Stimulated activated CD4-positive, alpha-beta T cell treated with anti-CD3 and anti-CD28 coated beads, Interleukin-2, amount 100 ng/mL, for 24 hours (primary cell): ENCODE results near the gene CCDC197.

ENCODE experiments used
- DNase-seq, 2 donors: peaks; one replicate each; pipeline ENCODE4 v3.0.0-alpha.2; 2020

Gene CCDC197

DNA sequence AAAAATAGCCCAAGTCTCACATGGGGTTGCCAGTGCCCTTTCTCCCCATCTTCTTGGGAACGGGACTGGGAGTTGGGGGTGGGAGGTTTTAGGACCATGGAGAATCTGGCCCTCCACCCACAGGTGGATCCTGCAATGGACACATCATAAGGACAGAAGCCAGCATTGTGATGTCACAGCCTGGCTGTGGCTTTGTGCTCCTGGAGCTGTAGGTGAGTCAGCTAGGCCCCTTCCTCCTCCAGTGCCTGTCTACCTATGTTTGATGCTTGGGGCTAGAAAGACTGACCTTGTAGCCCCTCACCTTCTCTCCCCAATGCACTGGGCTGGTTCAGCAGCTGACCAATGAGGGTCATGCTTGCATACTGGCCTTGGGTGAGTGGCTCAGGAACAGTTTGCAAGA is at the start of gene CCDC197:
Gene CCDC197 (plus strand): TSS at position 220 of the 400 bp plus-strand sequence. CDS start 831 bp downstream, outside the sequence.
- DNase-seq, result peak in 1 of 2 donors; percentile 29

DNA sequence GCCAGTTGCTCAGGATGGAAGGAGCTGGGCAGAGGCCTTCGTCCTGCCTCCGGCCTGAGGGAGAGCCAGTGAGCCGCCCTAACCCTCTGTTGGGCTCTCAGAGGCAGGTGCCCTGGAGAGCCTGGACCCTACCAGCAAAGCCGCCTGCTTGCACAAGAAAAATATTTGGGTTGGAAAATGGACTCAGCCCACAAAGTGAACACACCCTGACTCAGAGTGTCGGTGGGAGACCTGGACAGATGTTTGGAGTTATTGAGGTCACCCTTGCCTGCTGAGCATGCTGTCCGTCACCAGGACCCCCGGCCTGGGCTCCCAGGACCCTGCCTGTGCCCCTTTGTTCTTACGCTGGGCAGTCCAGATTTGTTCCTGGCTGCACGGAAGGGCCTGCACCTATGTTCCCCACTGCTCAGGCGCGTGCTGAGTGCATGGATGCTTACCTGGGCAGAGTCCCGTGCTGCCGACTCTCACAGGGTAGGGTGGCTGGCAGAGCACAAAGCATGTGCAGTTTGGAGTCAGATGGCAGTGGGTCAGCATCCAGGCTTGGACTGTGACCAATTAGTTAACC is 47.5 kb upstream of the CCDC197 start:
- DNase-seq, result no peak

DNA sequence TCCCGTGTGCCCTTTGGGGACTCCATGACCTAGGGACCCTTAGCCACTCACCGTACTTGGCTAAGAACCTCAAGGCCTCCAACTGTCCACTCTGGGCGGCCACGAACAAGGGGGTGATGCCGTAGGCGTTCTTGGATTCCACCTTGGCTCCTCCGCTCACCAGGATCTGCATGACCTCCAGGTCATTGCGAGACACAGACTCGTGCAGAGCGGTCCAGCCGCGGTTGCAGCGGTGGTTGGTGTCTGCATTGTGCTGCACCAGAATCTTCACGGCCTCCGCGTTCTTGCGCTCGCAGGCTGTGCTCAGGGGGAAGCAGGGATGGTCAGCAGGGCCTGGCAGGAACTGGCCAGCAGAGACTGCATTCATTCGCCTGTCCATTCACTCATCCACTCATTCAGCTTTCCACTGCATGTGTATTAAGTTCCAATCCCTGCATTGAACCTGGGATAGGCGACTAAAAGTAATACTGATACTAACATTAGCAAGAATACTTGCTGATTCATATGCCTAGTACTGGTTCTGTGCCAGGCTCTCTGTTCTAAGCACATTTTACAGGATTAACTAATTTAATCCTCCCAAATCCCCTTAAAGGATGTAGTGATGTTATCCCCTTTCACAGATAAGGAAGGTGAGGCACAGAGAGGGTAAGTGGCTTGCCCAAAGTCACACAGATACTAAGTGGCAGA is 46.0 kb upstream of the CCDC197 start:
- DNase-seq, result no peak

DNA sequence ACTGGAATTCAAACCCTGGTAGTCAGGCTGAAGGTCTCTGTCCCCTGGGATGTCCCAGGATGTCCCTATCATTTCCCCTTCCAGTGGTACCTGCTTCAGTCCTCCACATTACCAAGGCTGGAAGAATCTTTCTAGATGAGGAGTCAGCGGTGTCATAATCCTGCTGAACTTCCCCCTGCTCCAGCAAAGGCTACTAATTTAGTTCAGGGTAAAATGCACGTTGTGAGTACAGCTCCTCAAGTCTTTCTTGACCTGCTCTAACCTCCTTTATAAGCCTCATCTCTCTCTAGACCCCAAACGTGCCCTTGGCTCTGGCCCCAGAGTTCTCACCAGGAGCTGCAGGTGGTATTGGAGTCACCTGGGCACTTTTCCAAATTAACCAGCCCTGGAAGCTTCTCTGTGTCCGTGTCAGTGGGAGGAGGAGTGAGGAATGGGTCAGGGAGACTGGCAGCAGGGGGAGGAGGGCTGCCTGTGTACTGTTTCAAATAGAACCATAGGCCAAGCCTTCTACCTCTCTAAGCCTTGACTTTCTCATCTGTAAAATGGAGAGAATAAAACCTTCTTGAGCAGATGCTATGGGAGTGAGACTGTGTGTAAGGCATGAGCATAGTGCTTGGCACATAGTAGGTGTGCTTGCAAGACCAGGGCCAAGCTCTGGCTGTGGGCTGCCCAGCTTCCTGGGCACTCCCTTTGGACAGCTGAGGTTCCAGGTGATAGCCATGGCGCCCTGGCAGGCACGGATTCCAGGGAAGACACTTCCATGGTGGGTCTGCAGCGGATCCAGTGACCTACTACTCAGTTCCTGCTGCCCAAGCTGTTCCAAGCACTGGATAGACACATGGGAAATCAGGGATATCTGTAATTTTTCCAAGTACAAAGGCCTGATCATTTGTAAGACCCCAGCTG is 45.2 kb upstream of the CCDC197 start:
- no peak for DNase-seq

DNA sequence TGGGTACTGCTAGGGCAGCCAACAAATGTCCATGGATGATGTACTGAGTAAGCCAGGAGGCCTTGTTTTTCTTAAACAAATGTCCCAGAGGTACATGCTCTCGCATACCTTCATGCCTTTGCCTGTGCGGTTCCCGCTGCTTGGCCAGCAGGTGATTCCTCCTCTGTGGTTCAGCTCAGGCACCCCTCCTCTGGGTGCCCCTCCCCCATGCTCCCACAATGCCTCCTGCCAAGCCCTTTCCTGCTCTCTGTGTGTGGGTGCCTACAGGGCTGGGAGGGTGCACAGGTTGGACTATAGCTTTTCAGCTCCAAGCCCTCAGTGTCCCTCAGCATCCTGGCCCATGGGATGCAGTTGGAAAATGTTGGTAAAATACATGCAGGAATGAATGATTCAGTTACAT is 44.3 kb upstream of the CCDC197 start:
- DNase-seq, result no peak

DNA sequence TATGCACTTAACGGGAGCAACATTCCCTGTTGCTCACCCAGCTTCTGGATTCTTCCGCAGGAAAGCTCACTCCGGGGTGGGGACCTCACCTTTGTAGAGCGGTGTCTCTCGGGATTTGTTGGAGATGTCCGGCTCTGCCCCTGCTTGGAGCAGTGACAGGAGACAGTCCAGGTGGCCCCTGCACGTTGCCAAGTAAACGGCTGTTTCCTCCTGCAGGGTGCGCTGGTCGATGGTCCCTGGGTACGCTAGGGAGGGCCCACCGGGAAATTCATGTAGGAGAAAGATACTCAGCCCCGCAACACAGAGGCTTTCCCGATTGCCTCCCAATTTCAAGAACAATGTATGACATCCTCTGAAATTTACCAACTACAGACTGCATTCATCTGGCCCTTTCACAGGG is 43.8 kb upstream of the CCDC197 start:
- no peak for DNase-seq

DNA sequence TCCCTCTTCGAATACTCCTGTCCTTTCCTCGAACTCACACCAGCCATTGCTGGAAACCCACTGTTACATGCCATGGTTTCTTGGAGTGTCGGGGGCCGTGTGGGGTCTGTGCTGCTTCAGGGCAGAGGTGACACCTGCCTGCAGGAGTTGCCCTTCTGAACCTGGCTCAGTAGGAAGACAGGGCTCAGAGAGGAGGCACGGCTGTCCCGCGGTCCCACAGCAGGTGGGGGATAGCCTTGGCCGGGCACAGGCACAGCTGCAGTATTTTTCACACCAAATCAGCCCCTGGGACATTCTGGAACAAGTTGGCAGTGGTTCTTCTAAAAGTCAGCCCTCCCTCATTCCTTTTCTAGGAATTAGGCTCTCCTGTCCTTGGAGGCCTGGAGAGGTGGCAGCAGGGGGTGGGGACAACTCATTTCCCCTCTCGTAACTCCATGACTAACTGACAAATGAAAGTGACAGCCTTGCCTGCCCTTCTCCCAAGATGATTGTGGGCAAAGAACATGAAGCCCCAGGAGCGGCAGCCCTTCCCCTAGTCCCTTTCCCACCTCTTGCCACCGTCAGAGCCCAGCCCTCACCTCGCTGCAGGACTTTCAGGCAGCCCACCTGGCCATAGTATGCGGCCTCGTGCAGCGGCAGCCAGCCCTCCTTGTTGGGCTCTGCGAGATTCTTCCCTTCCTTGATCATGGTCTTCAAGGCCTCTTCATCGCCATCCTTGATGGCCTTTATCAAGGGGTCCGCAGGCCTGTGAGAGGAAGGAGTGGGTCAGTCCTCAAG is 43.2 kb upstream of the CCDC197 start:
- DNase-seq, result no peak

DNA sequence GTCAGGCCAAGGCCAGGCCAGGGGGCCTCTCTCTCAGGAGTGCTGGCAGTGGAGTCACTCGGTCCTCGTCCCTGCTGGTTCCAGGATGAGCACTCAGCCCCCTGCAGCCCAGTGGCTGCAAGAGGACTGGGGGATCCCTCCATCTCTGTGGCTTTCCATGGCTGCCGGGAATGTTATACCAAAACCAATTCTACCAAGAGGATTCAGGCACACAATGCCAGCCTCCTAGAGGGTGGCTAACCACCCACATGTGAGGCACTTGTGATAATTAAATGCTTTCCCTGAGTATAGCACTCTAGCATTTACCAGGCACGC is 42.6 kb upstream of the CCDC197 start:
- DNase-seq, result no peak

DNA sequence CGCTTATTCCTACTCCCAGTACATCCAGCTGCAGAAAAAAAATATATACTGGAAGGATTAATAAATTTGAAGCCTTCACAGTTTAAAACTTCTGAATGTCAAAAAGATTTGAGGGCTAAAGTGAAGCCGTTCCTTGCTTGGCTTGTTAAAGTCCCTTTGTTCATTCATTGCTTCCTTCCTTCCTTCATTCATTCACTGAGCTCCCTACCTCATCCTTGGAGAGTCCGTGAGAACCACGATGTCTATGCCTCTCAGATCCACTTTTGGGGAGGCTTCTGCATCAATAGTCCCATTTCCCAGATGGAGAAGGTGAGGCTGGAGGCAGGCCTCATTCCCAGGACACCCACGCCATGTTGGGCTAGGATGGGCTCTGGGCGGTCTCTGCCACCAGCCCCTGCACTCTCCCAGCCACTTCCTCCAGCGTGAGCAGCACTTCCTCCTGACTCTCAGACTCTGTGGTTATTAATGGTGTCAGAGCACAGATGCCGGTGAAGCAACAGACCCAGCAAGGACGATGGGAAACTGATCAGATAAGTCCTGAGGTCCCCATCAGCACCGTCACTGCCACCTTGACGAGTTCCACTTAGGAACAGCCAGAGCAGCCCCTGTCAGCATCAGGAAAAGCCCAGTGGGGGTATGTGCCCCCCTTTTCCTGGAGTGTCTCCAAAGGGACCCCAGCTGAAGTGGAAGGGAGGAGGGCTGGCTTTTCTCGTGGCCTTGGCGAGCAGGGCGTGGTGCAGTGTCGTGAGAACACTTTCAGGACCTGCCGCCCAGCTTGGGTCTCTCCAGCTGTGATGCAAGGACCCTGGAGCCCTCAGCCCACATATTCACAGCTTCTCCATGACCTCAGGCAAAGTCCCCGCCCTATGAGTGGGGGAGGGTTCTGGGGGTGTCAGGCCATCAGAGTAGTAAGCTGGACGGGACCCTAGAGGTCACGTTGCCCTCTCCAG is 41.9 kb upstream of the CCDC197 start:
- peak in 1 of 2 donors; percentile 43 for DNase-seq

DNA sequence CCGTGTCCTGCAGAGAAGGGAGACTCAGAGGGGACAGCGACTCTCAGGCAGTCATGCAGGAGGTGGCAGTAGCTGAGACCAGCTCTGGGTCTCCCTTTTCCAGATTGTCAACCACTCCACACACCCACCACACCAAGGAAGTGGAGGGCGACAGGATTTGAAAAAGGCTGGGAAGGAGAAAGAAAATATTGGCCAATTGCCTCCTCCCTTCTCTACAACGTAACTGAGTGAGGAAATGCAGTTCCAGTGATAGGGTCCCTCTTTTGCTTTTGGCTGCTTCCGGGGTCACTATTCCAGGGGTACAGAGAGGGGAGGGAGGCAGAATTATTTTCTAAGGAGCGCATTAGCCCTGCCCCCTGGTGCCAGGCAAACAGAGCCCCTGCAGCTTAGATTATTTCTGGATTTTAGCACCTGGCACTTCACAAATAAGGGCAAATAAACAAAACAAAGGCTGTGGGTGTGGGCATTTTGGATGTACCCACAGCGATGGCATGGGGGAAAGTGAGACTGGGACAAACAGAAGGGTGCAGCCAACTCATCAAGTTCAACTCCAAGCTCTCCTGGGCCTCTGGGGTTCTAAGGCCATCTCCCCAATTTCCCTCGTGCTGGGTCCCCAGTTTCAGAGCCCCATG is 41.1 kb upstream of the CCDC197 start:
- DNase-seq, result no peak

DNA sequence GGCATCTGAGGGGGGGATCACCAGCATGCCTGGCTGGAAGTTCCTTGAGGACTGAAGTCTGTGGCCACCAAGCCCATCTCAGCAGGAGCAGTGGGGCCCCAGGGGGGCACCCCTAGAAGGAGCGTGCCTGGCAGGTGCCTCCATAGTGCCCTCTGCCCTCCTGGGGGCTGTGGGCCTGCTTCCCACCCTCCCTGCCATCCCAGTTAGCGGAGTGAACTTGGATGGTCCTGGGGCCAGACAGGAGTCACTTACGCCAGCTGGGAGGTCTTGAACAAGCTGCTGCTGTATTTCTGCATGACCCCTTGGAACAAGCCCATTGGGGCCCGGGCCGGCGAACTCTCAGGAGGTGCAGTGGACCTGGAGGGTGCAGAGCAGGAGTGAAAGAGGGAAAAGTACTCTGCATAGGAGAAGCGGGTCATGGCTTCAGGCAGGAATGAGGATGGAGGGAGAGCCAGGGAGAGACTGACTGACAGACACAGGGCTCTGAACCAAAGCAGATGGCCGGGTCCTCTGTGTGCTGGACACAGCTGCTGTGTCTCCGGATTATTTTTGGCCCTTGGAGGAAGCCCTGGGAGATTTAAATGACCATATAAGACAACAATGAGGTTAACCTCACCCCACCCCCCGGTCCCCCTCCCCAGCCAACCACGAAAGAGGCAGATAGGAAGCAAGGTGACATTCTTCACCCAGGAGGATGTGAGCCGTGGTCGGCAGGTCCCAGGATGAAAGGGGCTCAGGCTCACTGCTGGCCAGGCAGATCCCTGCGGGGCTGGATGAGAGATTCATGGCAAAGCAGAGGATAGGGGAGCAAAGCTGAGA is 40.4 kb upstream of the CCDC197 start:
- no peak for DNase-seq

DNA sequence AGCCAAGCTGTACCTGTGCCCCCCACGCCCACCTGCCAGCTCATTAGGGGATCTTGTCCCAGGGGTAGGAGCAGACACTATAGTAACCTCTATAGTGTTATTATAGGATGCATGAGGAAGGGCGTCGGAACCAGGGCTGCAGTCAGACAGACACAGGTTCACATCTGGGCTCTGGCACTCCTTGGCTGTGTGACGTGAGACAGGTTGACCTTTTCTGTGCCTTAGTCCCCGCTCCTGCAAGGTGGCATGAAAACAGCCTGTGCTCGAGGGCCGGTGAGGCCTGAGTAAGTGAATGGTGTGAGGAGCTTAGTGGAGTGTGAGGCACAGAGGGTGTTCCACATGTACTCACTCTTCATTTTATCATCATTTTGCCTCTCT is 39.8 kb upstream of the CCDC197 start:
- no peak for DNase-seq

DNA sequence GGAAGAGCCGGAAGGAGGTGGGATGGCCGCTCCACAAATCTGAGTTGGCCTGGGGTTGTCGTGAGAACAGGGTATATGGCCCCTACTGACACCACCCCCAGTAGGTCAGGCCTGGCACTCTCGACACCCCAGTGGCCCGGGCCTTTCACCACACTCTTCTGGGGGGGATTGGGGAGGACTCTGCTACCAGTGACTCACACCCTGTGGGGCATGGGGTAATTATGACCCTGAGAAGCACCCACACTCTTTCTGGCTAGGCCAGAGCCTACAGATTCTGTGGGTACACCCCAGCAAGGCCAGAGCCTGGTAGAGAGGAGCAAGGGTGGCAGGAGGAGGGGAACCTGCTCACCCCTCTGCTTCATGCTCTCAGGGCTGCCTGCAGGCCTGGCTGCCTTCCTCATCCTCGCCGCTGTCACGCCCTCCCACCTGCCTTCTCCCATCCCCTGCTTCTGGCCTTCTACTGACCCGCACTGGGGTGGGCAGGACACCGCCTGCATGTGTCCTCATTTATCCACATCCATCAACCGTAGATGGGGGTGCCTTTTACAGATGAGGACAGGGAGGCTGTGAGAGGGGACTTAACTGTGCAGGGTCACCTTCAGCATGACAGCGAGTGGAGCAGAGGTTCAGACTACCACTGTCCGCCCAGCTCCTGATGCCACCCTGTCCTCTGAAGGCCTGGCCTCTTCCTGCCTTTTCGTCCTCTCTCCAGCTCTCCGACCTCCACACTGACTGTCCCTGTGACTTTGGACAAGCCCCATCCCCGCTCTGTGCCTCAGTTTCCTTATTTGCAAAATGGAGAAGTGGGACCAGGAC is 39.1 kb upstream of the CCDC197 start:
- DNase-seq, result no peak

DNA sequence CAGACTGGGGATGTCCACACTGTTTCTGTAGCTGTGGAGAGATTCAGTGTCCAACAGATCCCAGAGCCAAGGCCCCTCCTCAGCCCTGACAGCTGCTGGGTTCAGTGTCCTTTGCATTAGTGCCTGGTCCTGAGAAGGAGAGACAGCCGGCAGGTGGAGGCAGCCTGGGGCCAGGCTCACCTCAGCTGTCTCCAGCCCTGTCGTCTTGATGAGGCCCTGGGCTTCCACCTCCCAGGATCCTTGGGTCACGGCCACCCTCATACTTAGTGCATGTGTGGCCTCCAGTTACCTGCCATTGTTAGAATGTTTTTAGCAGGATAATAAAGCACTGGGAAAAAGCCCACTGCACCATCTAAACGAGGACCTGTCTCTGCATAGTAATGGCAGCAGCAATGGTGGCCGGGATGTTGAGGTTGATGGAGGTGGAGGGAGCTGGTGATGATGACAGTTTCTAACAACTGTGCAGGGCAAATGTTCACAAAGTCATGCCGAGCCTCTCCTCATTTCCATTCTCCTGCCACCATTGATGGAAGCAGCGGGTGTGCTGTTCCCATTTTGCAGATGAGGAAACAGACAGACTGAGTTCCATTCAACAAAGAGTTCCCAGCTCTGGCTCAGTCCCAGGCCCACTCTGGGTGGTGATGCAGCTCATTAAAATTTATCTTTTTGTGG is 38.4 kb upstream of the CCDC197 start:
- no peak for DNase-seq

DNA sequence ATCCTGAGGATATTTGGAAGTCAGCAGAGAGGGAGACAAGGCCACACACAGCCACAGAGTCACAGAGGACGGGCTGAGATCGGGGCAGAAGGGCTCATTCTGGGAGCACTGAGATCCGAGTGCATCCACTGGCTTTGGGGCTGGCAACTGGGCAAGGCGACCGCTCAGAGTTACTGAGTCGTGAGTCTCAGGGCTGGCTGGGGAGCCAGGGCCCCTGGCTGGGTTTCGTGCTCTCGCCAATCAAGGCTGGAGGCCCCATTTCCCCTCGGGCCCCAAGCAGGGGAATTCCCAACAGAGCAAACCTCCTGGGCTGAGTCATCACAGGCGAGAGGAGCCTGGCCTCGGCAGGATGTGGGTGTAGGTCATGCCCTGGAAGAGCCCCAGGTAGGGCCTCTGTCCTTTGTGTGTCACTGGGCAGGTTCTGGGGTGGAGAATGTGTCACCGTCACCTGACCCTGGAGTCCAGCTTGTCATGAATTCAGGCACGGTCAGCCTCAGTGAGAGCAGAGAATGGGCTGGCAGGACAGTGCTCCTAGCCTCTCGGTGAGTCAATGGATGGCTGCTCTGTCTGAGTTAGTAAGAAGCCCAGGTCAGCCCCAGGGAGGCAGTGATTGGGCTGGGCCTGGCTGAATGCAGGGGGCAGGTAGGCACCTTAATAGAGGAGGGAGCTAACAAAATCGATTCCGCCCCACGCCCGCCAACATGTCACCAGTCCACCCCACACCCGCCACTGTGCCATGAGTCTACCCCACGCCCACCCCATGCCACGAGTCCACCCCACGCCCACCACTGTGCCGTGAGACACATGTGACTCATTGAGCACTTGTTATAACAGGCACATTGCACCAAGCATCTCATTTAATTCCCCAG is 37.6 kb upstream of the CCDC197 start:
- peak; percentile 92 to 94 for DNase-seq

DNA sequence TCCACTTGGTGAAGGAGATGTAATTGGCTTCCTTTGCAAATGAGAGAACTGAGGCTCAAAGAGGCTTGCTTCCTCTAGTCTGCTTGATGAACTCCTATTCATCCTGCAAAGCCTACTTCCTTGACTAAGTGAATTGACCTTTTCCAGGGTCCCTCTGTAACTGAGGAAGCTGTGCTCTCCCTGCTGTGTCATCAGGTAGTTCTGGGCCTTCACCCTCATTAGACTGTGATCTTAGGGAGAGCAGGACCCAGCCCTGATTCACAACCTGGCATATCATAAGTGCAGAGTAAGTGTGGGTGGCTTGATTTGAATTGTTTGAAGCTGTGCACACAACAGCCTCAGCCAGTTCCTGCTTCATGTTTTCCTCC is 37.0 kb upstream of the CCDC197 start:
- DNase-seq, result peak in 1 of 2 donors; percentile 57

DNA sequence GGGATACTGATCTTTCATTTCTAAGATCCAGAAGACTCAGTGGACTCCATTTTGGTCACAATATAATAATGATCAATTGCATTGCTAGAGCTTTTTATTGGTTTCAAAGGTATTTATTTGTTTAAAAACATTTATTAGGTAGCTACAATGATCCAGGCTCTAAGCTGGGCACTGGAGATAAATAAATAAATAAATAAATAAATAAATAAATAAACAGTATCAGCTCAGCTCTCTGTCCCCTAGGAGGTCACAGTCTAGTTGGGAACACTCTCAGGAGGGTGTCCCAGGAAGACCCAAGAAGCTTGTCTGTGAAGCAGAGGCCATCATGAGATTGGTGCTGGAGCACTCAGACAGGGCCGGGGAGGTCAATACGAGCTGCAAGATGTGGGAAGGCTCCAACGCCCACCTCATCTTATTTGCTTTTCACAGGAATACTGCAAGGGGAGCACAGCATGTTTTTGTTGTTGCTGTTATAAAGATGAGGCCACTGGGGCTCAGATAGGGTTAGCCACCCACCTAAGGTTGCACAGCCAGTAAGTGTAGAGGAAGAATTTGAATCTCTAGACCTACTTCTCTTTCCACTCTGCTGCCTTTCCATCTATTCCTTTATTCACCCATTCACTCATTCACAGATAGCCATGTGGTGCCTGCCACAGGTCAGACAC is 36.2 kb upstream of the CCDC197 start:
- DNase-seq, result no peak

DNA sequence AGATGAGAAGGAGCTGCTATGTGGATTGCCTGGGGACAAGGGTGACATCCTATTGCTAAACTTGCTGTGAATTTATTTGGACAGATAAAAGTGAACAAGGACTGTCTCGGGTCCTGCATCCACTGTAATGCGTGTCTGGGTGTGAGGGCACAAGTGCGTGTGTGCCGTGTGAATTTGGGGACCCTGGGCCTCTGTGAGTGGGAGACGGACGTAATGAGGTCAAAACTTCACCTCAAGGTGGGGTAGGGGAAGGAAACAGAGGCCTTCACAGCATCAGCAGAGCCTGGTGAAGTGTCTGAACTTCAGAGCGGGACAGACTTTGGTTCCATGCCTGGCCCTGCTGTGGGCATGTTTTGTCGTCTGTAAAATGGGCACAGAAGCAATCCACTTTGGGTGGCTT is 35.5 kb upstream of the CCDC197 start:
- no peak for DNase-seq
